Thyroid gland (tissue), 4 donors: ENCODE results near the gene GLI3.

ENCODE experiments used
- CTCF ChIP-seq, 6 experiments: fragments of 200-600 bp in 3 of 6; fragments of 450-650 bp in 3 of 6; sonication (generic) in 3 of 6; IDR thresholded peaks; one replicate each; pipeline ENCODE4 v1.5.1; 2016 to 2019; ENCODE audit warnings: antibody characterized with exemption in 6 of 6, mild to moderate bottlenecking in 2 of 6, inconsistent platforms in 1 of 6, moderate library complexity in 1 of 6
- POLR2A ChIP-seq, 2 donors: fragments of 450-650 bp; IDR thresholded peaks; one replicate each; pipeline ENCODE4 v1.6.1; 2017; ENCODE audit warnings: antibody characterized with exemption in 2 of 2, mild to moderate bottlenecking in 2 of 2, moderate library complexity in 1 of 2

GRCh38 chr7:42006801-42007513 is 230.1 kb downstream of the GLI3 start:
- TF ChIP-seq CTCF (IDR thresholded peaks at IDR 0.05) (no peak), POLR2A (IDR thresholded peaks at IDR 0.05) (no peak)
